NCI-H446 treated with DMSO at 0.1 percent for 48 hours (cell line): Measurements from ENCODE around the gene HINT1.

Source experiments
- DNase-seq: peaks from one replicate; lab custom pipeline; 2025; lab: John Stamatoyannopoulos, UW

The HINT1 gene

DNA sequence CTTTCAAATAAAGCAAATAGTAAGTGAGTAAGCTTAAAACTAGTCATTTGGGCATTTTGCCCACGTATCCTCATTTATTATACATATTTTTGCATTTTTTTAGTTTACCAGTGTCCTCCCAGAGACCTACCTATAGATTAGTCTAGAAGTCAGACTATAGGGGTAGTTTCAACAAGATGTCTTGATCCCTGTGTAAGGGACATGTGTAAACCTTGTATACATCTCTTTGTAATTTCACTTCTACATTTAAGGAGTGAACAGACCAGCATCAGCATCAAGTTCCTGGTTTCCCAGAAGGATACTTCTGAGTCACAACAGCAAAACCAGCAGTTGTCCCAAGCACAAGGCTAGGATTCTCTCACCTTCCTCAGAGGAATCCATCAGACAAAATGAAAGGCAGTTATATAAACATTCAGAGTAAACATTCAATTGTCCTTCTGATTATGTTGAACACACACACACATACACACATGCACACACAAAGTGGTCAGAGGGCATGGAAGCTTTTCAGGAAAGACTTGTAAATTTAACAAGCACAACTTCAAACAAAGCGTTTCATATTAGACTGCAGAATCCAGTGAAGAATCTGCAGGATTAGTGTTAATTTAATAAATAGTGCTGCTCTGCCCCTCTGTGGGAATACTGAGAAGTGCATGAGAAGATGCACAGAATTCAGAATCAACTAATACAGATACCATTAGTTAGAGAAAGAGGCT lies 55.4 kb downstream of the HINT1 start:
- no peak for DNase-seq
